Measurements from ENCODE around the gene AGFG2.

AGFG2 gene

GRCh38 chr7:100543586-100543985, 4.6 kb downstream of the AGFG2 start:
- TF ChIP-seq CTCF (IDR thresholded peaks at IDR 0.05; ENCODE audit: insufficient read depth, low read depth, low read length, missing control alignments): no peak
- no peak overlapping the region for H3K4me3 ChIP-seq (ENCODE audit: low read length)
- no peak for DNase-seq (ENCODE audit: low read depth)

GRCh38 chr7:100544386-100544785, 5.4 kb downstream of the AGFG2 start:
- DNase-seq (ENCODE audit: low read depth): no peak
- no peak for TF ChIP-seq CTCF (IDR thresholded peaks at IDR 0.05; ENCODE audit: insufficient read depth, low read depth, low read length, missing control alignments)
- no peak overlapping the region for H3K4me3 ChIP-seq (ENCODE audit: low read length)

- no peak overlapping the region for H3K4me3 ChIP-seq (ENCODE audit: low read length)
- TF ChIP-seq CTCF (IDR thresholded peaks at IDR 0.05; ENCODE audit: insufficient read depth, low read depth, low read length, missing control alignments): no peak
- DNase-seq (ENCODE audit: low read depth): peak; percentile 46
Observed at GRCh38 chr7:100544967-100545359, 6.0 kb downstream of the AGFG2 start.

GRCh38 chr7:100545360-100546128, 6.5 kb downstream of the AGFG2 start:
- peak; percentile 9 for TF ChIP-seq CTCF (IDR thresholded peaks at IDR 0.05; ENCODE audit: insufficient read depth, low read depth, low read length, missing control alignments)
- DNase-seq (ENCODE audit: low read depth): peak; percentile 73
- no peak overlapping the region for H3K4me3 ChIP-seq (ENCODE audit: low read length)

GRCh38 chr7:100546129-100546925, 7.3 kb downstream of the AGFG2 start:
- H3K4me3 ChIP-seq (ENCODE audit: low read length): no peak overlapping the region

More at GRCh38 chr7:100546129-100546925, 7.3 kb downstream of the AGFG2 start:
- TF ChIP-seq CTCF (IDR thresholded peaks at IDR 0.05; ENCODE audit: insufficient read depth, low read depth, low read length, missing control alignments): no peak
- no peak for DNase-seq (ENCODE audit: low read depth)
